H1 (cell line): Measurements from ENCODE around the gene STK26. TPM values are rescaled to one million over a fixed set of nuclear protein-coding genes. Genes with fewer than 3 reads are reported as not detected.

Source experiments
- CTCF ChIA-PET: fragments of 300-600 bp; sonication (Branson Sonifier 250); formaldehyde crosslinking; loops from one replicate; lab custom pipeline; 2021; ENCODE audit not compliant: partially characterized antibody; lab: Charles Lee
- POLR2A ChIA-PET: fragments of 300-600 bp; sonication (Branson Sonifier 250); formaldehyde crosslinking; loops from one replicate; lab custom pipeline; 2021; ENCODE audit warnings: inconsistent platforms; ENCODE audit not compliant: partially characterized antibody; lab: Charles Lee
- DNase-seq, 2 experiments: peaks; one replicate each; pipeline versions ENCODE4 v3.0.0 to v3.0.0-alpha.2; 2010 to 2022; ENCODE audit warnings: low spot score in 2 of 2, low read depth in 1 of 2, mixed read lengths in 1 of 2
- FAIRE-seq: peaks from 2 replicates; lab custom pipeline; 2011; peaks lifted over from hg19 to GRCh38; lab: Jason Lieb, UNC
- H2AFZ ChIP-seq: 2 replicates; pipeline ENCODE4 v1.8.1; 2012; ENCODE audit warnings: low read length, inconsistent platforms
- H2AK5ac ChIP-seq: 2 replicates; pipeline ENCODE4 v1.6.1; 2013; ENCODE audit warnings: low read depth, low read length
- H2BK120ac ChIP-seq: replicated peaks from 2 replicates; pipeline ENCODE3; 2013; ENCODE audit warnings: low read depth, low read length, inconsistent platforms
- H2BK12ac ChIP-seq: 2 replicates; pipeline ENCODE4 v1.6.1; 2013; ENCODE audit warnings: low read depth, low read length
- H2BK15ac ChIP-seq: 2 replicates; pipeline ENCODE4 v1.6.1; 2013; ENCODE audit warnings: low read length
- H2BK20ac ChIP-seq: 2 replicates; pipeline ENCODE4 v1.6.1; 2013; ENCODE audit warnings: low read length
- H2BK5ac ChIP-seq: 2 replicates; pipeline ENCODE4 v1.6.1; 2013; ENCODE audit warnings: low read depth, low read length
- H3K14ac ChIP-seq: 2 replicates; pipeline ENCODE4 v1.6.1; 2013; ENCODE audit warnings: inconsistent platforms; ENCODE audit not compliant: insufficient read length
- H3K18ac ChIP-seq: 2 replicates; pipeline ENCODE4 v1.6.1; 2013; ENCODE audit warnings: low read length; ENCODE audit errors: extremely low read depth
- H3K23ac ChIP-seq: 2 replicates; pipeline ENCODE4 v1.6.1; 2013; ENCODE audit warnings: inconsistent platforms; ENCODE audit not compliant: insufficient read length
- H3K23me2 ChIP-seq: 2 replicates; pipeline ENCODE4 v1.6.1; 2013; ENCODE audit warnings: low read depth, low read length
- H3K27ac ChIP-seq: 2 replicates; pipeline ENCODE4 v1.6.1; 2011; ENCODE audit warnings: low read depth, low read length, inconsistent platforms
- H3K27me3 ChIP-seq, 4 experiments: replicated peaks in 1 of 4; 1 replicate in 1 of 4; 2 replicates in 3 of 4; pipeline versions ENCODE4 v1.6.1 to v1.8.1; 2011 to 2013; ENCODE audit warnings: low read length in 3 of 4, mild to moderate bottlenecking in 3 of 4, inconsistent platforms in 2 of 4, mixed read lengths in 2 of 4, moderate library complexity in 1 of 4; ENCODE audit not compliant: control insufficient read depth in 3 of 4, insufficient read depth in 3 of 4; ENCODE audit errors: extremely low read depth in 1 of 4
- H3K36me3 ChIP-seq, 4 experiments: 2 replicates each; pipeline versions ENCODE4 v1.6.1 to v1.8.1; 2011 to 2013; ENCODE audit warnings: mild to moderate bottlenecking in 4 of 4, low read length in 3 of 4, moderate library complexity in 2 of 4, control low read depth in 1 of 4, inconsistent platforms in 1 of 4; ENCODE audit not compliant: insufficient read depth in 4 of 4, control insufficient read depth in 2 of 4
- H3K4ac ChIP-seq: replicated peaks from 2 replicates; pipeline ENCODE3; 2013; ENCODE audit warnings: low read length, low read depth, mixed read lengths, inconsistent platforms; ENCODE audit not compliant: insufficient read length
- H3K4me1 ChIP-seq, 4 experiments: replicated peaks in 1 of 4; 1 replicate in 1 of 4; 2 replicates in 3 of 4; pipeline versions ENCODE4 v1.6.1 to v1.8.1; 2011 to 2013; ENCODE audit warnings: low read length in 3 of 4, inconsistent platforms in 2 of 4, mixed read lengths in 1 of 4; ENCODE audit not compliant: insufficient read depth in 4 of 4, control insufficient read depth in 3 of 4
- H3K4me2 ChIP-seq, 2 experiments: 2 replicates each; pipeline versions ENCODE4 v1.6.1 to v1.8.1; 2011 to 2013; ENCODE audit warnings: low read depth in 2 of 2, low read length in 2 of 2, control low read depth in 1 of 2, inconsistent platforms in 1 of 2, mild to moderate bottlenecking in 1 of 2; ENCODE audit not compliant: insufficient read depth in 1 of 2
- H3K4me3 ChIP-seq, 4 experiments: fragments of 200-600, 300-600 bp in 1 of 4; sonication (generic), shearing (Covaris generic), sonication (Bioruptor Twin) in 1 of 4; 2 replicates each; pipeline versions ENCODE4 v1.5.1 to v1.8.1; 2011 to 2016; ENCODE audit warnings: low read length in 4 of 4, low read depth in 3 of 4, control low read depth in 2 of 4, inconsistent platforms in 2 of 4, mild to moderate bottlenecking in 2 of 4, mixed read lengths in 1 of 4, moderate library complexity in 1 of 4; ENCODE audit not compliant: insufficient read depth in 2 of 4; ENCODE audit errors: extremely low read depth in 1 of 4
- H3K56ac ChIP-seq: replicated peaks from 2 replicates; pipeline ENCODE3; 2013; ENCODE audit warnings: low read depth, mild to moderate bottlenecking, mixed read lengths, low read length, inconsistent platforms; ENCODE audit not compliant: insufficient read length
- H3K79me1 ChIP-seq: 2 replicates; pipeline ENCODE4 v1.6.1; 2013; ENCODE audit warnings: low read depth, low read length, control low read depth
- H3K79me2 ChIP-seq, 2 experiments: 2 replicates each; pipeline versions ENCODE4 v1.6.1 to v1.8.1; 2012 to 2013; ENCODE audit warnings: low read length in 2 of 2, mild to moderate bottlenecking in 2 of 2, inconsistent platforms in 1 of 2; ENCODE audit not compliant: insufficient read depth in 2 of 2, control insufficient read depth in 1 of 2
- H3K9ac ChIP-seq, 4 experiments: replicated peaks in 1 of 4; 1 replicate in 1 of 4; 2 replicates in 3 of 4; pipeline versions ENCODE4 v1.6.1 to v1.8.1; 2011 to 2013; ENCODE audit warnings: low read depth in 3 of 4, low read length in 3 of 4, control low read depth in 2 of 4, mild to moderate bottlenecking in 2 of 4, moderate library complexity in 2 of 4, inconsistent platforms in 1 of 4; ENCODE audit errors: extremely low read depth in 1 of 4
- H3K9me3 ChIP-seq, 2 experiments: 2 replicates each; pipeline versions ENCODE4 v1.6.1 to v1.8.1; 2012 to 2013; ENCODE audit warnings: mild to moderate bottlenecking in 2 of 2, moderate library complexity in 2 of 2, control low read depth in 1 of 2, inconsistent platforms in 1 of 2, low read depth in 1 of 2, low read length in 1 of 2, mixed read lengths in 1 of 2; ENCODE audit not compliant: insufficient read depth in 2 of 2
- H4K20me1 ChIP-seq, 2 experiments: replicated peaks in 1 of 2; 2 replicates each; pipeline versions ENCODE3 to v1.8.1; 2011 to 2013; ENCODE audit warnings: inconsistent platforms in 2 of 2, low read length in 2 of 2, mild to moderate bottlenecking in 1 of 2; ENCODE audit not compliant: insufficient read depth in 2 of 2, control insufficient read depth in 1 of 2
- H4K5ac ChIP-seq: 2 replicates; pipeline ENCODE4 v1.6.1; 2013; ENCODE audit warnings: low read length, low read depth, mixed read lengths, inconsistent platforms; ENCODE audit not compliant: insufficient read length
- H4K8ac ChIP-seq: 2 replicates; pipeline ENCODE4 v1.8.0; 2013; ENCODE audit warnings: mild to moderate bottlenecking, moderate library complexity, low read length, inconsistent platforms; ENCODE audit not compliant: insufficient read depth; ENCODE audit errors: extremely low read depth
- H4K91ac ChIP-seq: replicated peaks from 2 replicates; pipeline ENCODE3; 2013; ENCODE audit warnings: low read length, mixed read lengths, inconsistent platforms; ENCODE audit not compliant: insufficient read length
- ASH2L ChIP-seq: fragments of 200-600, 300-600 bp; sonication (generic); IDR thresholded peaks from one replicate; pipeline ENCODE4 v1.7.1; 2017; ENCODE audit warnings: low read length
- BRCA1 ChIP-seq: IDR thresholded peaks from 2 replicates; pipeline ENCODE4 v1.6.1; 2012; ENCODE audit warnings: low read depth, low read length, improper control_type of control experiment
- EGR1 ChIP-seq: IDR thresholded peaks from 2 replicates; pipeline ENCODE4 v1.6.1; 2011; ENCODE audit warnings: low read depth, low read length, borderline replicate concordance
- EP300 ChIP-seq, 2 experiments: IDR thresholded peaks; 1 replicate in 1 of 2; 2 replicates in 1 of 2; pipeline ENCODE4 v1.6.1; 2011 to 2012; ENCODE audit warnings: low read depth in 2 of 2, low read length in 2 of 2, mild to moderate bottlenecking in 2 of 2, borderline replicate concordance in 1 of 2, inconsistent platforms in 1 of 2, moderate library complexity in 1 of 2
- HDAC2 ChIP-seq, 2 experiments: fragments of 300-600 bp in 1 of 2; sonication (generic) in 1 of 2; IDR thresholded peaks; 2 replicates each; pipeline ENCODE4 v1.6.1; 2011 to 2012; ENCODE audit warnings: low read depth in 2 of 2, low read length in 2 of 2, mild to moderate bottlenecking in 2 of 2, moderate library complexity in 2 of 2, borderline replicate concordance in 1 of 2, inconsistent platforms in 1 of 2
- KDM1A ChIP-seq: fragments of 200-600, 300-600 bp; sonication (generic); IDR thresholded peaks from 2 replicates; pipeline ENCODE4 v1.7.1; 2016; ENCODE audit warnings: mild to moderate bottlenecking, low read length, borderline replicate concordance
- NANOG ChIP-seq: IDR thresholded peaks from 2 replicates; pipeline ENCODE4 v1.6.1; 2011; ENCODE audit warnings: low read length, low read depth, mild to moderate bottlenecking, inconsistent platforms; ENCODE audit not compliant: insufficient read depth, poor library complexity, severe bottlenecking
- RNF2 ChIP-seq: fragments of 200-900, 300-1000 bp; sonication (generic); IDR thresholded peaks from 2 replicates; pipeline ENCODE4 v1.7.1; 2016; ENCODE audit warnings: borderline replicate concordance, low read depth, mild to moderate bottlenecking, antibody characterized with exemption, low read length; ENCODE audit not compliant: poor library complexity, severe bottlenecking; ENCODE audit errors: missing control alignments
- RXRA ChIP-seq: IDR thresholded peaks from 2 replicates; pipeline ENCODE4 v1.6.1; 2011; ENCODE audit warnings: low read depth, mild to moderate bottlenecking, low read length, moderate library complexity; ENCODE audit not compliant: insufficient read depth
- ZNF274 ChIP-seq: IDR thresholded peaks from 2 replicates; pipeline ENCODE4 v1.7.0; 2012; ENCODE audit warnings: low read length, borderline replicate concordance; ENCODE audit errors: extremely low read depth
- WGBS, 2 experiments: shearing (Covaris generic) in 1 of 2; methylation state at CpG; one replicate each; pipeline versions ENCODE4 v1.1.6 to v1.1.7; 2013 to 2015; ENCODE audit warnings: low lambda C conversion rate in 2 of 2, mixed read lengths in 2 of 2, inconsistent platforms in 1 of 2, low coverage in 1 of 2, missing lambda C conversion rate in 1 of 2; ENCODE audit not compliant: insufficient replicate concordance in 2 of 2, insufficient coverage in 1 of 2, insufficient read length in 1 of 2; ENCODE audit errors: extremely low coverage in 1 of 2, missing lambda C conversion rate in 1 of 2; 5-methylcytosine and 5-hydroxymethylcytosine counted together
- polyA plus RNA-seq, 7 experiments: library from polyadenylated mRNA; depleted of rRNA in 3 of 7; stranded (reverse) in 5 of 7; unstranded in 2 of 7; fragments of >200 nt in 5 of 7; fragments of 200-250 nt in 2 of 7; gene quantifications; 1 replicate in 5 of 7; 2 replicates in 1 of 7; 4 replicates in 1 of 7; pipeline versions ENCODE4 v1.2.1 to v1.2.3, GENCODE V29; 2011 to 2013; ENCODE audit warnings: missing spikeins in 2 of 7, mixed read lengths in 2 of 7
- total RNA-seq: library from RNA; stranded (reverse); fragmentation: NEBNext Ultra II Directional; extraction: Animal tissue kit (Norgen Biotek cat#: 25700); gene quantifications from 2 replicates; pipeline ENCODE4 v1.2.1, GENCODE V29; 2021

The STK26 gene
- total and polyA plus RNA-seq, 2 of the 8 experiments (the other 6 are each of a cell fraction or from before 2014, with no cell fraction given), result 24.2 to 98.2 TPM

DNA sequence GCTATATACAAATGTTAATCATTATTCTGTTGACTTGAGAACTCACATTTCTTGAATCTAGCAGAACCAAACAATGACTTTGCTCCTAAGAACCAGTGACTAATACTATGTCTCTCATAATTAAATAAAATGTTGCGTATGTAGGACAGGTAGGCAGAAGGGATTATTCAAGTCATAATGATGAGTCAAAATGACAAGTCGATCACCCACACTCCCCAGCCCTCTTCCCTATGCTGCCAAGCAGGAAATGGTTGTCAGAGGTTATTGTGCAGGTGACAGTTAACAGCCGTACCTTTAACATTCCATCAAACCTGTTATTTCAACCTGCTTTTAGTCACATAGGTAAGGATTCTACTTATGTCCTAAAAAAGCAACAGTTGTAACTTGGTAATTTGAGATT, 22.0 kb upstream of the STK26 start:
- H2AK5ac ChIP-seq, result no peak overlapping the region
- H3K79me1 ChIP-seq, result no peaks in the 10 kb centered on the region
- no peak overlapping the region for H3K4me3 ChIP-seq
- POLR2A ChIA-PET, result no interaction called here
- H4K91ac ChIP-seq, result no peak overlapping the region
- no peaks in the 10 kb centered on the region for H3K27me3 ChIP-seq
- H2BK20ac ChIP-seq, result no peak overlapping the region
- no peaks in the 10 kb centered on the region for H4K20me1 ChIP-seq
- H2AFZ ChIP-seq, result no peak overlapping the region
- no peaks in the 10 kb centered on the region for H3K9me3 ChIP-seq
- H3K4ac ChIP-seq, result no peak overlapping the region
- H2BK5ac ChIP-seq, result no peak overlapping the region
- FAIRE-seq (no peak), DNase-seq (no peak)
- CTCF ChIA-PET, result no interaction called here
- 80% methylated on average over 3 of the region's 3 CpGs; no CpG with 5 or more reads in 1 of the 2 experiments for WGBS, 2 experiments
- H3K79me2 ChIP-seq, result no peaks in the 10 kb centered on the region
- no peak overlapping the region for H3K23ac ChIP-seq
- no peaks in the 10 kb centered on the region for H3K23me2 ChIP-seq
- no peak overlapping the region for H3K14ac ChIP-seq
- H3K9ac ChIP-seq, result no peak overlapping the region
- no peaks in the 10 kb centered on the region for H3K4me1 ChIP-seq
- H3K27ac ChIP-seq, result no peak overlapping the region
- no peak overlapping the region for H4K8ac ChIP-seq
- H3K36me3 ChIP-seq, result no peaks in the 10 kb centered on the region
- H4K5ac ChIP-seq, result no peak overlapping the region
- H3K4me2 ChIP-seq, result no peak overlapping the region
- no peak overlapping the region for H3K18ac ChIP-seq
- no peak overlapping the region for H2BK15ac ChIP-seq
- no peak overlapping the region for H2BK12ac ChIP-seq
- H3K56ac ChIP-seq, result no peak overlapping the region
- TF ChIP-seq HDAC2 (IDR thresholded peaks at IDR 0.05; ENCODE audit: borderline replicate concordance in 1 of 2, low read depth in 2 of 2, low read length in 2 of 2) (no peak), BRCA1 (no peak), ASH2L (no peak), KDM1A (no peak), ZNF274 (no peak), NANOG (no peak), RXRA (no peak), EGR1 (no peak), EP300 (IDR thresholded peaks at IDR 0.05; ENCODE audit: borderline replicate concordance in 1 of 2, low read depth in 2 of 2, low read length in 2 of 2) (no peak), RNF2 (no peak)
- TF ChIP-seq, all 59 proteins: peak for 0
- no peak overlapping the region for H2BK120ac ChIP-seq
